ENCODE results near the gene IL2RA. TPM values are rescaled to one million over a fixed set of nuclear protein-coding genes. Genes with fewer than 3 reads are reported as not detected.

IL2RA gene
- total and polyA plus RNA-seq, 2 donors (not counting 3 experiments of a cell fraction or from before 2014, with no cell fraction given), result not detected

DNA sequence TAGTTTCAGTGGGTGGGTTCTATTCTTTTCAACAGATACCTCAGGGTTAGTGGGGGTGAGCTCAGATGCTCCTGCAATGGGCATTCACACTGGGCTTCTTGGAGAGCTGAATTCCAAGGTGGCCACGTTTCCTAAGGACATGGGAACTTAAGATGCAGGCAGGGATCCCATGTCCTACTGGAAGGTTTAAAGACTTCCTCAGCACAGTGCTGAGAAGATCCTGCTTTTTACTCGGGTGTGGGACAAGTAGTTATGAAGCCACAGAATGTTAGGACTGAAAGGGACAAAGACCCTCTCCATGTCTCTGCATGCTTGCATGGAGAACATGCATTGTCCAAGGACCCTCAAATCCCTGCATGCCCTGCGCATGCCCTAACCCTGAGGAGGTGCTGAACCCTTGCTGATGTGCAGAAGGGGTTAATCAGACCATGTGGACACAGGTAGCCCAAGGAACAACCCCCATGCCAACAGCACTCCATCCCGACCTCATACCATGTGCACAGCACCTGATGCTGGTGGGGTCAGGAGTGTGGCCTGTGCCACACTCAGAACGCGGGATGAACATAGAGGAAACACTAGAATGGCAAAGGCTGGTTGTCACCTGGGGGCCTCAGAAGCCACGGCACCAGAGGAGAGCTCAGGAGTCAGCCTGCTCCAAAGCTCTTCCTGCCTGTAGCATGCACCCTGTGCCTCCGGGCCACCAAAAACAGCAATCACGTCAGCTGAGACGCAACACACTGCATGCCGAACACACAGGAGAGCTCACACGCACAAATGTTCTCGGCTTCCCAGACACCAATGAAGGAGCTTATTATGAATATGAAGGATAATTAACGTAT, 15.2 kb downstream of the IL2RA start:
- H3K9me1 ChIP-seq (replicated peaks; ENCODE audit: control insufficient read depth, extremely low read depth, insufficient read depth, low read length), result no peaks in the 10 kb centered on the region
- intact Hi-C loops (cut with micrococcal nuclease) (no loop called here), dilution Hi-C loops (cut with MboI; ENCODE audit: extremely low pct_ligation_motif_present, low sequenced_read_pairs) (no loop called here)
- CTCF ChIA-PET, result interaction anchor here (2.0 kb wide), 1 partner anchor 39 kb away, joined by 5 read pairs; no protein-coding TSS in a partner anchor
- no peak overlapping the region for H3K9ac ChIP-seq (replicated peaks; ENCODE audit: extremely low read depth, insufficient read depth, low read length)
- H3K9me3 ChIP-seq (replicated peaks; ENCODE audit: control insufficient read depth, insufficient read depth, low read length), result no peaks in the 10 kb centered on the region
- peaks cover 4 to 5% of the 10 kb centered on the region in 2 experiments for H3K27me3 ChIP-seq (ENCODE audit: control insufficient read depth in 2 of 2, insufficient read depth in 2 of 2, low read length in 2 of 2)
- no peak for FAIRE-seq
- no peaks in the 10 kb centered on the region for H3K4me1 ChIP-seq (ENCODE audit: control insufficient read depth, extremely low read depth, insufficient read depth, low read length)
- H3K79me2 ChIP-seq (ENCODE audit: control insufficient read depth, insufficient read depth, low read length), result no peaks in the 10 kb centered on the region
- no peaks in the 10 kb centered on the region for H3K36me3 ChIP-seq (ENCODE audit: control insufficient read depth in 2 of 2, extremely low read depth in 1 of 2, insufficient read depth in 2 of 2, low read length in 2 of 2)
- no peak overlapping the region for H3K4me2 ChIP-seq (ENCODE audit: insufficient read depth, low read length)
- no peak overlapping the region for H3K4me3 ChIP-seq (replicated peaks in 1 of 3; ENCODE audit: insufficient read depth in 1 of 3, low read depth in 1 of 3, low read length in 3 of 3)
- no peak overlapping the region for H2AFZ ChIP-seq (ENCODE audit: low read depth, low read length)
- POLR2A ChIA-PET, result no interaction called here
- H3K27ac ChIP-seq (ENCODE audit: insufficient read depth, low read depth, low read length), result no peak overlapping the region
- no TSS peak for BruUV-seq (replicated peaks)
- DNase-seq (ENCODE audit: low read depth, low spot score), result no peak
- no peaks in the 10 kb centered on the region for H4K20me1 ChIP-seq (replicated peaks; ENCODE audit: control insufficient read depth, extremely low read depth, insufficient read depth, low read length)
- TF ChIP-seq MYC (IDR thresholded peaks at IDR 0.05; ENCODE audit: low read depth, low read length) (no peak), GATA2 (IDR thresholded peaks at IDR 0.05; ENCODE audit: insufficient read depth, insufficient read length, low read depth, low read length) (no peak)
- TF ChIP-seq, protein P1, sequence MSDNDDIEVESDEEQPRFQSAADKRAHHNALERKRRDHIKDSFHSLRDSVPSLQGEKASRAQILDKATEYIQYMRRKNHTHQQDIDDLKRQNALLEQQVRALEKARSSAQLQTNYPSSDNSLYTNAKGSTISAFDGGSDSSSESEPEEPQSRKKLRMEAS (IDR thresholded peaks at IDR 0.05; ENCODE audit: insufficient read depth, insufficient read length), result no peak

DNA sequence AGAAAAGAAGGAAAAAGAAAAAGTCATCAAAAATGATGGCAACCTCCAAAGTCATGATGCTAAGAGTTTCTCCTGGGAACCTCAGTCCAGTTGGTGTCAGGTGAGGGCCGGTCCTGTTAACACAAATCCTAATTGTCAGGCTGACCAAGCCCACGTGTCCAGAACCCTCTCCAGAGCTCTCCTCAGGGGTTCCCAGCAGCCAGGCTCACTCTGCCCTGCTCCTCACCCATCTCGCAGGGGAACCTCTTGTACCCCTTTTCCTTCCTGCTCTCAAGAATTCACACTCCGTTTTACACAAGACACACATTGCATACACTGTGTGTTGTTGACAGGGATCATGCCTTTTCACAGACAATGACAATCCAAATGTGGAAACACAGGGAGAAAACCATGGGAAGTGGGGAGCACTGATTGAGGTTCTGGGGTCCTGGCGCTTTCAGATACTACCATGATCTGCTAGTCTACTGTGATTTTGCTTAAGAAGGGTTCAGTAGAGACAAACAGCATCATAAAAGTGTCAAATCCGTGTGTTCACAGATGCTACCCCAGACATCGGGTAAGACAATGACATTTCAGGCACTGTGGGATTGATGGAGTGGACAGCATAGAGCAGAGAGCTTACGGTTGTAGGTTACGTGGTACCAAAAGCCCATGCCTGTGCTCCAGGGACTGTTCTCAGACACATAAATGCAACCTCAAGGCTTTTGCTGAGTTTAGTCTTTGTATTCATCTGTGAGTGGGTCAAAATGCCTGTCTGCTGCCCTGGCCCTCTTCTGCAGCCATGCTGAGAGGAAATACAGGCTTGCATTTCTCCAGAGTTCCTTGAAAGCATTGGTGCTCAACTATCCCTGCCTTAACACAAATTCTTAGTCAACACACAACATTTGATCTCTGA, 16.0 kb downstream of the IL2RA start:
- Histone ChIP-seq H3K27me3 (ENCODE audit: control insufficient read depth in 2 of 2, insufficient read depth in 2 of 2, low read length in 2 of 2) (peaks cover 4 to 5% of the 10 kb centered on the region in 2 experiments), H3K4me1 (ENCODE audit: control insufficient read depth, extremely low read depth, insufficient read depth, low read length) (no peaks in the 10 kb centered on the region), H3K79me2 (ENCODE audit: control insufficient read depth, insufficient read depth, low read length) (no peaks in the 10 kb centered on the region), H3K9me3 (replicated peaks; ENCODE audit: control insufficient read depth, insufficient read depth, low read length) (no peaks in the 10 kb centered on the region), H3K9ac (replicated peaks; ENCODE audit: extremely low read depth, insufficient read depth, low read length) (no peak overlapping the region), H3K36me3 (ENCODE audit: control insufficient read depth in 2 of 2, extremely low read depth in 1 of 2, insufficient read depth in 2 of 2, low read length in 2 of 2) (no peaks in the 10 kb centered on the region), H3K9me1 (replicated peaks; ENCODE audit: control insufficient read depth, extremely low read depth, insufficient read depth, low read length) (no peaks in the 10 kb centered on the region), H4K20me1 (replicated peaks; ENCODE audit: control insufficient read depth, extremely low read depth, insufficient read depth, low read length) (no peaks in the 10 kb centered on the region), H3K4me2 (ENCODE audit: insufficient read depth, low read length) (no peak overlapping the region), H3K27ac (ENCODE audit: insufficient read depth, low read depth, low read length) (no peak overlapping the region), H2AFZ (ENCODE audit: low read depth, low read length) (no peak overlapping the region), H3K4me3 (replicated peaks in 1 of 3; ENCODE audit: insufficient read depth in 1 of 3, low read depth in 1 of 3, low read length in 3 of 3) (no peak overlapping the region)
- POLR2A ChIA-PET, result no interaction called here
- BruUV-seq (replicated peaks), result no TSS peak
- DNase-seq (ENCODE audit: low read depth, low spot score) (no peak), FAIRE-seq (no peak)
- intact Hi-C loops (cut with micrococcal nuclease), result no loop called here
- TF ChIP-seq GATA2 (IDR thresholded peaks at IDR 0.05; ENCODE audit: insufficient read depth, insufficient read length, low read depth, low read length) (no peak), EZH2 (IDR thresholded peaks at IDR 0.05; ENCODE audit: borderline replicate concordance, low read depth, low read length, severe bottlenecking) (no peak), JUN (IDR thresholded peaks at IDR 0.05; ENCODE audit: borderline replicate concordance, insufficient read depth, insufficient read length, low read depth) (no peak), POLR2AphosphoS5 (IDR thresholded peaks at IDR 0.05; ENCODE audit: insufficient read depth, low read depth, low read length) (no peak), FOS (IDR thresholded peaks at IDR 0.05; ENCODE audit: borderline replicate concordance, insufficient read depth, low read length) (no peak), POLR2A (IDR thresholded peaks at IDR 0.05; ENCODE audit: low read depth, low read length) (no peak), MYC (IDR thresholded peaks at IDR 0.05; ENCODE audit: low read depth, low read length) (no peak)
- TF ChIP-seq, protein P2, sequence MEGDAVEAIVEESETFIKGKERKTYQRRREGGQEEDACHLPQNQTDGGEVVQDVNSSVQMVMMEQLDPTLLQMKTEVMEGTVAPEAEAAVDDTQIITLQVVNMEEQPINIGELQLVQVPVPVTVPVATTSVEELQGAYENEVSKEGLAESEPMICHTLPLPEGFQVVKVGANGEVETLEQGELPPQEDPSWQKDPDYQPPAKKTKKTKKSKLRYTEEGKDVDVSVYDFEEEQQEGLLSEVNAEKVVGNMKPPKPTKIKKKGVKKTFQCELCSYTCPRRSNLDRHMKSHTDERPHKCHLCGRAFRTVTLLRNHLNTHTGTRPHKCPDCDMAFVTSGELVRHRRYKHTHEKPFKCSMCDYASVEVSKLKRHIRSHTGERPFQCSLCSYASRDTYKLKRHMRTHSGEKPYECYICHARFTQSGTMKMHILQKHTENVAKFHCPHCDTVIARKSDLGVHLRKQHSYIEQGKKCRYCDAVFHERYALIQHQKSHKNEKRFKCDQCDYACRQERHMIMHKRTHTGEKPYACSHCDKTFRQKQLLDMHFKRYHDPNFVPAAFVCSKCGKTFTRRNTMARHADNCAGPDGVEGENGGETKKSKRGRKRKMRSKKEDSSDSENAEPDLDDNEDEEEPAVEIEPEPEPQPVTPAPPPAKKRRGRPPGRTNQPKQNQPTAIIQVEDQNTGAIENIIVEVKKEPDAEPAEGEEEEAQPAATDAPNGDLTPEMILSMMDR (IDR thresholded peaks at IDR 0.05; ENCODE audit: extremely low read depth in 1 of 2, insufficient read depth in 1 of 2, low read depth in 1 of 2, low read length in 2 of 2), result no peak
- TF ChIP-seq, protein P1 (IDR thresholded peaks at IDR 0.05; ENCODE audit: insufficient read depth, insufficient read length), result no peak
- dilution Hi-C loops (cut with MboI; ENCODE audit: extremely low pct_ligation_motif_present, low sequenced_read_pairs), result no loop called here
- CTCF ChIA-PET, result interaction anchor here (2.0 kb wide), 1 partner anchor 40 kb away, joined by 5 read pairs; no protein-coding TSS in a partner anchor

All from endothelial cell of umbilical vein (primary cell).